Endothelial cell of umbilical vein (primary cell): Measurements from ENCODE around the gene MRGPRF. TPM values are rescaled to one million over a fixed set of nuclear protein-coding genes. Genes with fewer than 3 reads are reported as not detected.

Experiments used
- BruUV-seq: library from RNA; stranded (reverse); fragments of 400-500 nt; replicated peaks from 2 replicates; lab custom pipeline; 2021; lab: Mats Ljungman, UMichigan
- CTCF ChIA-PET: fragments of 300-600, 350-600 bp; sonication (Branson Sonifier 250); formaldehyde crosslinking; loops from one replicate; lab custom pipeline; 2021; ENCODE audit warnings: antibody characterized with exemption, inconsistent platforms; lab: Charles Lee
- POLR2A ChIA-PET: fragments of 300-600, 350-600 bp; sonication (Branson Sonifier 250); formaldehyde crosslinking; loops from one replicate; lab custom pipeline; 2021; ENCODE audit warnings: antibody characterized with exemption, inconsistent platforms; lab: Charles Lee
- DNase-seq: peaks from one replicate; pipeline ENCODE4 v3.0.0-alpha.2; 2011; ENCODE audit warnings: low read depth, low spot score
- FAIRE-seq: peaks from 2 replicates; lab custom pipeline; 2011; peaks lifted over from hg19 to GRCh38; lab: Jason Lieb, UNC
- H2AFZ ChIP-seq: 2 replicates; pipeline ENCODE4 v1.6.0; 2012; ENCODE audit warnings: low read depth, low read length, control low read depth, inconsistent platforms
- H3K27ac ChIP-seq: 2 replicates; pipeline ENCODE4 v1.5.1; 2011; ENCODE audit warnings: low read depth, mild to moderate bottlenecking, control low read depth, low read length, moderate library complexity; ENCODE audit not compliant: insufficient read depth
- H3K27me3 ChIP-seq, 2 experiments: 2 replicates each; pipeline versions ENCODE4 v1.6.0 to v1.6.1; 2011; ENCODE audit warnings: low read length in 2 of 2, mixed read lengths in 1 of 2; ENCODE audit not compliant: control insufficient read depth in 2 of 2, insufficient read depth in 2 of 2
- H3K36me3 ChIP-seq, 2 experiments: 2 replicates in 1 of 2; 3 replicates in 1 of 2; pipeline ENCODE4 v1.5.1; 2011; ENCODE audit warnings: low read length in 2 of 2, mild to moderate bottlenecking in 1 of 2, moderate library complexity in 1 of 2; ENCODE audit not compliant: control insufficient read depth in 2 of 2, insufficient read depth in 2 of 2; ENCODE audit errors: extremely low read depth in 1 of 2
- H3K4me1 ChIP-seq: 3 replicates; pipeline ENCODE4 v1.5.1; 2011; ENCODE audit warnings: mild to moderate bottlenecking, low read length; ENCODE audit not compliant: control insufficient read depth, insufficient read depth; ENCODE audit errors: extremely low read depth
- H3K4me2 ChIP-seq: 2 replicates; pipeline ENCODE4 v1.6.1; 2011; ENCODE audit warnings: low read length, control low read depth, mixed read lengths; ENCODE audit not compliant: insufficient read depth
- H3K4me3 ChIP-seq, 3 experiments: fragments of 200-600 bp in 1 of 3; sonication (generic), shearing (Covaris generic) in 1 of 3; replicated peaks in 1 of 3; 2 replicates each; pipeline ENCODE4 v1.5.1; 2011 to 2016; ENCODE audit warnings: control low read depth in 3 of 3, low read length in 3 of 3, mild to moderate bottlenecking in 2 of 3, inconsistent platforms in 1 of 3, low read depth in 1 of 3, moderate library complexity in 1 of 3; ENCODE audit not compliant: insufficient read depth in 1 of 3
- H3K79me2 ChIP-seq: 2 replicates; pipeline ENCODE4 v1.6.0; 2012; ENCODE audit warnings: low read length, inconsistent platforms; ENCODE audit not compliant: control insufficient read depth, insufficient read depth
- H3K9ac ChIP-seq: replicated peaks from 2 replicates; pipeline ENCODE3; 2011; ENCODE audit warnings: low read length, control low read depth; ENCODE audit not compliant: insufficient read depth; ENCODE audit errors: extremely low read depth
- H3K9me1 ChIP-seq: replicated peaks from 3 replicates; pipeline ENCODE4 v1.6.0; 2011; ENCODE audit warnings: mild to moderate bottlenecking, low read length; ENCODE audit not compliant: control insufficient read depth, insufficient read depth; ENCODE audit errors: extremely low read depth
- H3K9me3 ChIP-seq: replicated peaks from 2 replicates; pipeline ENCODE4 v1.5.1; 2012; ENCODE audit warnings: low read length, inconsistent platforms; ENCODE audit not compliant: control insufficient read depth, insufficient read depth
- H4K20me1 ChIP-seq: replicated peaks from 2 replicates; pipeline ENCODE3; 2011; ENCODE audit warnings: mild to moderate bottlenecking, low read length; ENCODE audit not compliant: control insufficient read depth, insufficient read depth; ENCODE audit errors: extremely low read depth
- CTCF ChIP-seq, 2 donors: IDR thresholded peaks; 1 replicate in 1 of 2; 2 replicates in 1 of 2; pipeline ENCODE4 v1.5.1; 2011; ENCODE audit warnings: low read length in 2 of 2, mild to moderate bottlenecking in 2 of 2, moderate library complexity in 2 of 2, control low read depth in 1 of 2, inconsistent platforms in 1 of 2, low read depth in 1 of 2; ENCODE audit not compliant: insufficient read depth in 1 of 2; ENCODE audit errors: extremely low read depth in 1 of 2
- EZH2 ChIP-seq: IDR thresholded peaks from 2 replicates; pipeline ENCODE4 v1.6.1; 2012; ENCODE audit warnings: borderline replicate concordance, low read depth, mild to moderate bottlenecking, moderate library complexity, low read length, inconsistent platforms; ENCODE audit not compliant: severe bottlenecking
- FOS ChIP-seq: IDR thresholded peaks from 2 replicates; pipeline ENCODE4 v1.6.1; 2011; ENCODE audit warnings: mild to moderate bottlenecking, low read length, moderate library complexity, borderline replicate concordance; ENCODE audit not compliant: insufficient read depth
- GATA2 ChIP-seq: IDR thresholded peaks from 2 replicates; pipeline ENCODE4 v1.7.0; 2011; ENCODE audit warnings: low read depth, mild to moderate bottlenecking, moderate library complexity, mixed read lengths, low read length; ENCODE audit not compliant: insufficient read length, insufficient read depth
- JUN ChIP-seq: IDR thresholded peaks from 2 replicates; pipeline ENCODE4 v1.6.1; 2011; ENCODE audit warnings: borderline replicate concordance, low read depth; ENCODE audit not compliant: insufficient read length, insufficient read depth
- MYC ChIP-seq: IDR thresholded peaks from one replicate; pipeline ENCODE4 v1.6.1; 2011; ENCODE audit warnings: mild to moderate bottlenecking, low read depth, low read length
- POLR2A ChIP-seq: IDR thresholded peaks from 2 replicates; pipeline ENCODE4 v1.6.1; 2012; ENCODE audit warnings: low read depth, mild to moderate bottlenecking, control low read depth, low read length
- POLR2AphosphoS5 ChIP-seq: IDR thresholded peaks from 2 replicates; pipeline ENCODE4 v1.6.1; 2012; ENCODE audit warnings: low read depth, mild to moderate bottlenecking, control low read depth, low read length, moderate library complexity; ENCODE audit not compliant: insufficient read depth
- dilution Hi-C: fragments of 300-500 bp; cut with MboI; formaldehyde crosslinking; loops from one replicate; pipeline ENCODE4 v1.15.0; 2019; ENCODE audit warnings: low sequenced_read_pairs; ENCODE audit not compliant: extremely low pct_ligation_motif_present
- intact Hi-C: fragments of 100-400 bp; cut with micrococcal nuclease; formaldehyde crosslinking; loops from one replicate; pipeline ENCODE4 v1.10.0; 2022
- polyA plus RNA-seq, 4 experiments: library from polyadenylated mRNA; depleted of rRNA in 3 of 4; stranded (reverse) in 3 of 4; unstranded in 1 of 4; fragments of >200 nt; gene quantifications; 2 replicates each; pipeline versions ENCODE4 v1.2.1 to v1.2.3, GENCODE V29; 2011 to 2012; ENCODE audit warnings: missing spikeins in 1 of 4
- total RNA-seq: library from RNA; stranded (reverse); gene quantifications from 2 replicates; pipeline ENCODE4 v1.2.3, GENCODE V29; 2021

Gene MRGPRF
- total and polyA plus RNA-seq, 2 donors (not counting 3 experiments of a cell fraction or from before 2014, with no cell fraction given) = not detected

- FAIRE-seq (peak; percentile 37), DNase-seq (no peak)
- Histone ChIP-seq H3K9me3 (no peaks in the 10 kb centered on the region), H3K4me2 (no peak overlapping the region), H4K20me1 (no peaks in the 10 kb centered on the region), H3K4me3 (no peak overlapping the region), H3K9ac (no peak overlapping the region), H3K36me3 (no peaks in the 10 kb centered on the region), H3K27me3 (no peaks in the 10 kb centered on the region), H3K4me1 (no peaks in the 10 kb centered on the region), H3K79me2 (no peaks in the 10 kb centered on the region), H3K27ac (no peak overlapping the region), H3K9me1 (no peaks in the 10 kb centered on the region), H2AFZ (no peak overlapping the region)
- CTCF ChIA-PET = no interaction called here
- intact Hi-C loops = no loop called here
- TF ChIP-seq EZH2 (no peak), POLR2AphosphoS5 (no peak), POLR2A (no peak), MYC (no peak), FOS (no peak), GATA2 (no peak), JUN (no peak)
- no TSS peak for BruUV-seq
- POLR2A ChIA-PET = no interaction called here
- dilution Hi-C loops = no loop called here
These were observed 36.5 kb downstream of the MRGPRF start for GRCh38 chr11:68976563-68976962.

GRCh38 chr11:68976095-68976494 is 37.0 kb downstream of the MRGPRF start:
- no peak overlapping the region for H2AFZ ChIP-seq
- dilution Hi-C loops (no loop called here), intact Hi-C loops (no loop called here)
- BruUV-seq = no TSS peak
- H3K9me3 ChIP-seq = no peaks in the 10 kb centered on the region
- H3K4me2 ChIP-seq = no peak overlapping the region
- ChIA-PET CTCF (no interaction called here), POLR2A (no interaction called here)
- DNase-seq (no peak), FAIRE-seq (no peak)
- H3K9ac ChIP-seq = no peak overlapping the region
- H4K20me1 ChIP-seq = no peaks in the 10 kb centered on the region
- TF ChIP-seq GATA2 (no peak), CTCF (IDR thresholded peaks at IDR 0.05; ENCODE audit: extremely low read depth in 1 of 2, insufficient read depth in 1 of 2, low read depth in 1 of 2, low read length in 2 of 2) (no peak)
- no peaks in the 10 kb centered on the region for H3K79me2 ChIP-seq
- no peaks in the 10 kb centered on the region for H3K36me3 ChIP-seq
- peaks cover 0 to under 1% of the 10 kb centered on the region in 2 experiments for H3K27me3 ChIP-seq
- H3K27ac ChIP-seq = no peak overlapping the region
- no peaks in the 10 kb centered on the region for H3K4me1 ChIP-seq
- no peaks in the 10 kb centered on the region for H3K9me1 ChIP-seq
- no peak overlapping the region for H3K4me3 ChIP-seq
